Body of pancreas (tissue), 4 donors: Measurements from ENCODE around the gene ZEB2.

Source experiments
- CTCF ChIP-seq, 7 experiments: fragments of 450-650 bp in 4 of 7; fragments of 200-600 bp in 3 of 7; sonication (generic) in 3 of 7; IDR thresholded peaks; one replicate each; pipeline ENCODE4 v1.5.1; 2016 to 2019; ENCODE audit warnings: antibody characterized with exemption in 7 of 7
- POLR2A ChIP-seq, 3 donors: fragments of 450-650 bp; IDR thresholded peaks; one replicate each; pipeline ENCODE4 v1.6.1; 2016; ENCODE audit warnings: antibody characterized with exemption in 3 of 3, mild to moderate bottlenecking in 2 of 3

DNA sequence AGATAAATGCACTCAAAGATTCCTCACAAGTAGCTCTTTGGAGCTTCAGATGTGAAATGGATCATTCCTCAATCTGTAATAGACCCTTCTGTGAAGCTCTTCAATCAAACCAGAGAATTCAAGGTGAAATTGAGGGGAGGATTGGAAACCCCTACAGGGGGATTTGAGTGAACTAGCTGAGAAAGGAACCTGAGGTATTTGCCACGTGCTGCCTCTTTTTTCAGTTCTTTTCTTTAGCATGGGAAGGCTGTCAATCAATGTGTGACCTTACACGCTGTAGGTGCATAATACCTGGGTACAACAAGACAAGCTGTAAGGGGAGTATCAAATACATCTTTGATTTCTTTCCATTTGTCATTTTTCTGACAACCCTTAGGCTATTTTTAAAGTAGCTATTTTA, 46.5 kb upstream of the ZEB2 start:
- TF ChIP-seq POLR2A (IDR thresholded peaks at IDR 0.05) (no peak), CTCF (IDR thresholded peaks at IDR 0.05) (no peak)
